ENCODE results near the gene STMND1. TPM values are rescaled to one million over a fixed set of nuclear protein-coding genes. Genes with fewer than 3 reads are reported as not detected.

Gene STMND1
- polyA plus RNA-seq, 1 donor from 2014 or later, result 0.59 TPM

DNA sequence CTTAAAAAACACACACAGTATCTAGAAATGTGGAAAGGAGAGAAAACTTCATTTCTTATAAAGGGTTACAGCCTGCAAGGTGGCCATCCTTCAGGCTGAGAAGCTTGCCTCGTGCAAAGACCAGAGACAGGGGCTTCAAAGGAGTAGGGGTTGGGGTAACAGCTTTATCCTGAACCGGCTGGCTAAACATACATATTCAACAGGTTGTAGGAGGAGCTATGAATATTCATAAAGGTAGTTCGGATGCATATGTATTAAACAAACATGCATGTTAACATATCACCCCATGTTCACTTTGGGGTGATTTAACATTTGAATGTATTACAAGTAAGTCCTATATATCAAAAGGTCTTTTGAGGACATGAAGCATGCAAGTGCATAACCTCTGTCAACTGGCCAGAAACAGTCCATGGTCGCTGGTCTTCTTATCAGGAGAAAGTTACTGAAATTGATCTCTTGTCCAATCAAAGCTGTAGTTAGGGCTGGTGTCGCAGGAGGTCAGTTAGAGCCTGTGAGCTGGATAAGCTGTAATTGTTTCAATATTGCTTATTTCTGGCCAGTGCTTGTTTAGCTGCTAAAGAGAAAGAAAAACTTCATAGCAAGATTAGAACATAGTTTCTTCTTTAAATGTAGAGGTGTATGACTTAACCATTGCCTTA lies 2.3 kb upstream of the STMND1 start:
- no peak overlapping the region for H3K4me3 ChIP-seq (ENCODE audit: low read length)
- no peak overlapping the region for H3K9ac ChIP-seq (ENCODE audit: low read length)
- no peaks in the 10 kb centered on the region for H3K79me2 ChIP-seq (replicated peaks; ENCODE audit: insufficient read depth, low read length)
- H3K27ac ChIP-seq (ENCODE audit: low read length), result no peak overlapping the region
- no peaks in the 10 kb centered on the region for H3F3A ChIP-seq (ENCODE audit: insufficient read depth, low read length, poor library complexity, severe bottlenecking)
- H2AFZ ChIP-seq (ENCODE audit: low read depth, low read length), result no peak overlapping the region
- H4K20me1 ChIP-seq (ENCODE audit: insufficient read depth), result no peaks in the 10 kb centered on the region
- TF ChIP-seq SMC3 (conservative IDR thresholded peaks at IDR 0.05; ENCODE audit: poor library complexity) (no peak), CTCF (IDR thresholded peaks at IDR 0.05; ENCODE audit: poor library complexity, severe bottlenecking) (no peak), RAD21 (conservative IDR thresholded peaks at IDR 0.05) (no peak), MXI1 (conservative IDR thresholded peaks at IDR 0.05; ENCODE audit: poor library complexity, severe bottlenecking) (no peak), EP300 (conservative IDR thresholded peaks at IDR 0.05; ENCODE audit: poor library complexity, severe bottlenecking) (no peak), TAF1 (IDR thresholded peaks at IDR 0.05; ENCODE audit: low read depth) (no peak), EZH2 (IDR thresholded peaks at IDR 0.05; ENCODE audit: borderline replicate concordance, insufficient read depth, low read length, poor library complexity, severe bottlenecking) (no peak), POLR2AphosphoS5 (IDR thresholded peaks at IDR 0.05) (no peak)
- TF ChIP-seq, protein P1, sequence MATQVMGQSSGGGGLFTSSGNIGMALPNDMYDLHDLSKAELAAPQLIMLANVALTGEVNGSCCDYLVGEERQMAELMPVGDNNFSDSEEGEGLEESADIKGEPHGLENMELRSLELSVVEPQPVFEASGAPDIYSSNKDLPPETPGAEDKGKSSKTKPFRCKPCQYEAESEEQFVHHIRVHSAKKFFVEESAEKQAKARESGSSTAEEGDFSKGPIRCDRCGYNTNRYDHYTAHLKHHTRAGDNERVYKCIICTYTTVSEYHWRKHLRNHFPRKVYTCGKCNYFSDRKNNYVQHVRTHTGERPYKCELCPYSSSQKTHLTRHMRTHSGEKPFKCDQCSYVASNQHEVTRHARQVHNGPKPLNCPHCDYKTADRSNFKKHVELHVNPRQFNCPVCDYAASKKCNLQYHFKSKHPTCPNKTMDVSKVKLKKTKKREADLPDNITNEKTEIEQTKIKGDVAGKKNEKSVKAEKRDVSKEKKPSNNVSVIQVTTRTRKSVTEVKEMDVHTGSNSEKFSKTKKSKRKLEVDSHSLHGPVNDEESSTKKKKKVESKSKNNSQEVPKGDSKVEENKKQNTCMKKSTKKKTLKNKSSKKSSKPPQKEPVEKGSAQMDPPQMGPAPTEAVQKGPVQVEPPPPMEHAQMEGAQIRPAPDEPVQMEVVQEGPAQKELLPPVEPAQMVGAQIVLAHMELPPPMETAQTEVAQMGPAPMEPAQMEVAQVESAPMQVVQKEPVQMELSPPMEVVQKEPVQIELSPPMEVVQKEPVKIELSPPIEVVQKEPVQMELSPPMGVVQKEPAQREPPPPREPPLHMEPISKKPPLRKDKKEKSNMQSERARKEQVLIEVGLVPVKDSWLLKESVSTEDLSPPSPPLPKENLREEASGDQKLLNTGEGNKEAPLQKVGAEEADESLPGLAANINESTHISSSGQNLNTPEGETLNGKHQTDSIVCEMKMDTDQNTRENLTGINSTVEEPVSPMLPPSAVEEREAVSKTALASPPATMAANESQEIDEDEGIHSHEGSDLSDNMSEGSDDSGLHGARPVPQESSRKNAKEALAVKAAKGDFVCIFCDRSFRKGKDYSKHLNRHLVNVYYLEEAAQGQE (IDR thresholded peaks at IDR 0.05; ENCODE audit: borderline replicate concordance), result no peak
- no peaks in the 10 kb centered on the region for H3K9me2 ChIP-seq (ENCODE audit: insufficient read depth, low read length)
- H3K36me3 ChIP-seq (ENCODE audit: insufficient read depth, low read length), result no peaks in the 10 kb centered on the region
- H3K27me3 ChIP-seq (ENCODE audit: insufficient read depth, low read depth, low read length), result peaks cover 29% of the 10 kb centered on the region
- no peak overlapping the region for H3K4me2 ChIP-seq (ENCODE audit: low read length)
- no peaks in the 10 kb centered on the region for H3K9me3 ChIP-seq (ENCODE audit: low read length)

DNA sequence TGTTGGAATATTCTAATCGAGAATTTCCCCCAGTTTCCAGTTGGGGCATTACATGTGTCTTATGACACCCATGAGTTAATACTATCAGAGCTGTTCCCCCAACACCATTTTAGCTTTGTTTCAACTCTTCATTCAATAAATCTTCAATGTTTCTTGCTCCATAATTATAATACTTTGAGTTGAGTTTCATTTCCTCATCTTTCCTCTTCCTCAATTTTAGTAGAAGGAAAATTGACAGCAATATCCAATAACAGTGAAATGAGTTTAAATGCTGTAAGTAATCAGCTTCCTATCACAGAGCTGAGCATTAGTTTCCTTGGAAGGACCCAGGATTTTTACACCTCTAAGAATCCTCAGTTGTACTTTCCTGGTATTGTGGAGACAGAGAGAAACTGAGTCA lies 1.0 kb upstream of the STMND1 start:
- no peaks in the 10 kb centered on the region for H3K9me2 ChIP-seq (ENCODE audit: insufficient read depth, low read length)
- H3K79me2 ChIP-seq (replicated peaks; ENCODE audit: insufficient read depth, low read length), result no peaks in the 10 kb centered on the region
- peaks cover 29% of the 10 kb centered on the region for H3K27me3 ChIP-seq (ENCODE audit: insufficient read depth, low read depth, low read length)
- no peaks in the 10 kb centered on the region for H3K36me3 ChIP-seq (ENCODE audit: insufficient read depth, low read length)
- no peaks in the 10 kb centered on the region for H4K20me1 ChIP-seq (ENCODE audit: insufficient read depth)
- no peaks in the 10 kb centered on the region for H3F3A ChIP-seq (ENCODE audit: insufficient read depth, low read length, poor library complexity, severe bottlenecking)
- H3K9me3 ChIP-seq (ENCODE audit: low read length), result no peaks in the 10 kb centered on the region
- H3K27ac ChIP-seq (ENCODE audit: low read length), result no peak overlapping the region
- H3K9ac ChIP-seq (ENCODE audit: low read length), result no peak overlapping the region
- H3K4me3 ChIP-seq (ENCODE audit: low read length), result no peak overlapping the region
- H3K4me2 ChIP-seq (ENCODE audit: low read length), result no peak overlapping the region
- TF ChIP-seq MXI1 (conservative IDR thresholded peaks at IDR 0.05; ENCODE audit: poor library complexity, severe bottlenecking) (no peak), POLR2AphosphoS5 (IDR thresholded peaks at IDR 0.05) (no peak), RAD21 (conservative IDR thresholded peaks at IDR 0.05) (no peak), TAF1 (IDR thresholded peaks at IDR 0.05; ENCODE audit: low read depth) (no peak), SMC3 (conservative IDR thresholded peaks at IDR 0.05; ENCODE audit: poor library complexity) (no peak), CTCF (IDR thresholded peaks at IDR 0.05; ENCODE audit: poor library complexity, severe bottlenecking) (no peak), EZH2 (IDR thresholded peaks at IDR 0.05; ENCODE audit: borderline replicate concordance, insufficient read depth, low read length, poor library complexity, severe bottlenecking) (no peak), EP300 (conservative IDR thresholded peaks at IDR 0.05; ENCODE audit: poor library complexity, severe bottlenecking) (no peak)
- TF ChIP-seq, protein P1 (IDR thresholded peaks at IDR 0.05; ENCODE audit: borderline replicate concordance), result no peak
- H2AFZ ChIP-seq (ENCODE audit: low read depth, low read length), result no peak overlapping the region

All from neural cell (in vitro differentiated cells).